KOPT-K1 (cell line): Measurements from ENCODE around the gene ZNF543.

Source experiments
- H3K27ac ChIP-seq: fragments of 200-600 bp; sonication (generic); 2 replicates; pipeline ENCODE4 v1.5.1; 2016; ENCODE audit warnings: antibody characterized with exemption, mild to moderate bottlenecking, low read depth, low read length; ENCODE audit not compliant: poor library complexity, severe bottlenecking
- H3K36me3 ChIP-seq: fragments of 200-600 bp; sonication (generic); 2 replicates; pipeline ENCODE4 v1.5.1; 2017; ENCODE audit warnings: antibody characterized with exemption, mild to moderate bottlenecking, low read length, moderate library complexity; ENCODE audit not compliant: insufficient read depth
- H3K9me3 ChIP-seq: fragments of 200-600 bp; sonication (generic); 2 replicates; pipeline ENCODE4 v1.5.1; 2017; ENCODE audit warnings: antibody characterized with exemption, low read length, mild to moderate bottlenecking; ENCODE audit not compliant: insufficient read depth, poor library complexity, severe bottlenecking

The ZNF543 gene

GRCh38 chr19:57302727-57303401 lies 17.4 kb upstream of the ZNF543 start:
- Histone ChIP-seq H3K9me3 (no peaks in the 10 kb centered on the region), H3K36me3 (peaks cover 72% of the 10 kb centered on the region), H3K27ac (no peak overlapping the region)

GRCh38 chr19:57305056-57305455 lies 15.2 kb upstream of the ZNF543 start:
- H3K36me3 ChIP-seq = peaks cover 53% of the 10 kb centered on the region
- no peak overlapping the region for H3K27ac ChIP-seq
- H3K9me3 ChIP-seq = no peaks in the 10 kb centered on the region

GRCh38 chr19:57308514-57308913 lies 11.8 kb upstream of the ZNF543 start:
- Histone ChIP-seq H3K36me3 (peaks cover 19% of the 10 kb centered on the region), H3K9me3 (no peaks in the 10 kb centered on the region), H3K27ac (no peak overlapping the region)

DNA sequence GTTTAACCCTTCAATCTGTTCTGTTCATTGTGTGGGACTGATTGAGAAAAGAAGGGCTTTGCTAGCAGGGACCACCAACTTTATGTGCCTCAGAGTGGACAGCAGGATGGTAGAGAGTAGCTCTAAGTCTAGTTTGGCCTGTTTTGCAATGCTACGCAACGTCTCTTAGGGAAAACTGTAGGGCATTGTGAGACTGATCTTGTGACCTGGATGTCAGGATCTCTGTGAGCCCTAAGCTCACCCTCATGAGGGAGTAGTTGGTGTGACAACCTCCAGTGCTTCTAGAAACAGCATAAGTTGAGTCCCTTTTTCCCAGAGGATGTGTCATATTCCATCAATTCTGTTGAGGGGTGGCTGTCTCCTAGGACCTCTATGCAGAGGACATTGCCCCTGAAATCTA lies 9.5 kb upstream of the ZNF543 start:
- H3K36me3 ChIP-seq = no peaks in the 10 kb centered on the region
- H3K27ac ChIP-seq = no peak overlapping the region
- no peaks in the 10 kb centered on the region for H3K9me3 ChIP-seq

- Histone ChIP-seq H3K36me3 (no peaks in the 10 kb centered on the region), H3K9me3 (no peaks in the 10 kb centered on the region), H3K27ac (no peak overlapping the region)
These were observed 6.1 kb upstream of the ZNF543 start for GRCh38 chr19:57314146-57314545.

DNA sequence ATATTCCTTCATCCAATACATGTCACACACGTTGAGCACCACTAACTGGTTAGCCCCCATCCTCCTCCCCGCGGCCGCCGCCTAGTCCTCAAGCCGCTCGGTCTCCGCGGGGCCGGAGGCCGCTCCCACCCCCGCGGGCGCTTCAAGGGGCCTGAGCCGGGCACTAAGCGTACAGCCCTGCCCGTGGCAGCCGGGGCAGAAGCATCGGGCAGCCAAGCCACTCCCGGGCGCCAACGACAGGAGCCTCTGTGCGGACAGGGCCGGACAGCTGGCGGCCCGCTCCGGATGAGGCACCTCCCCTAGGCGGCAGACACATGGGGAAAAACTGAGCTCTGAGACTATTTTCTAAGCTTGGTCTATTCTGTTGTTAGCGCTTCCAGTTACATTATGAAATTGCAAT lies 2.8 kb upstream of the ZNF543 start:
- Histone ChIP-seq H3K27ac (no peak overlapping the region), H3K9me3 (no peaks in the 10 kb centered on the region), H3K36me3 (0 out of 2 replicates have a peak, but pooled peaks cover 3% of the 10 kb centered on the region)

GRCh38 chr19:57319869-57320179 lies 448 bp upstream of the ZNF543 start:
- H3K27ac ChIP-seq = peak overlapping the region; percentile 81
- peaks cover 25% of the 10 kb centered on the region for H3K36me3 ChIP-seq

GRCh38 chr19:57321116-57321515 lies 844 bp downstream of the ZNF543 start:
- H3K27ac ChIP-seq = peak overlapping the region; percentile 81
- no peaks in the 10 kb centered on the region for H3K9me3 ChIP-seq
- H3K36me3 ChIP-seq = peaks cover 38% of the 10 kb centered on the region

More at GRCh38 chr19:57319869-57320179, 448 bp upstream of the ZNF543 start:
- no peaks in the 10 kb centered on the region for H3K9me3 ChIP-seq

DNA sequence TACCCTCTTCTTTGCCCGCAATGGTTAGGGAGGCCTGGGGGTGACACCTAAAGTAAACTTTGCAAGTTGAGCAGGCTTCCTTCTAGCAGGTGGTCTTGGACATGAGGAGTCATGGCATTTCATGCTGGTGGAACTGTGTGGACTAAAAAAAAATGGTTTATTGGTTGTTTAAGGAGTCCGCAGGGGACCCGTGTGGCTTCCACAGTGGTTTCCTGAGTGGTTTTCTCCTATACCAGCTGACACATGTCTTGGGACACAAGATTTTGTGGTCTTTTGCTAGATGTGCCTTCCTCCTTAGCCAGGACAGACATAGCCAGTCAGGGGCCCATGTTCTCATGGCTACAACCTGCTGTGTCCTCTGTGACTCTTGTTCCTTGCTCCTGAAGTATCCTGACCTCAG lies 1.5 kb downstream of the ZNF543 start:
- Histone ChIP-seq H3K27ac (peak overlapping the region; percentile 81), H3K9me3 (no peaks in the 10 kb centered on the region), H3K36me3 (peaks cover 44% of the 10 kb centered on the region)

GRCh38 chr19:57324992-57325391 lies 4.7 kb downstream of the ZNF543 start:
- H3K9me3 ChIP-seq = no peaks in the 10 kb centered on the region
- peaks cover 76% of the 10 kb centered on the region for H3K36me3 ChIP-seq
- H3K27ac ChIP-seq = no peak overlapping the region

GRCh38 chr19:57327993-57328392 lies 7.7 kb downstream of the ZNF543 start:
- Histone ChIP-seq H3K27ac (no peak overlapping the region), H3K36me3 (peaks cover 90% of the 10 kb centered on the region)

DNA sequence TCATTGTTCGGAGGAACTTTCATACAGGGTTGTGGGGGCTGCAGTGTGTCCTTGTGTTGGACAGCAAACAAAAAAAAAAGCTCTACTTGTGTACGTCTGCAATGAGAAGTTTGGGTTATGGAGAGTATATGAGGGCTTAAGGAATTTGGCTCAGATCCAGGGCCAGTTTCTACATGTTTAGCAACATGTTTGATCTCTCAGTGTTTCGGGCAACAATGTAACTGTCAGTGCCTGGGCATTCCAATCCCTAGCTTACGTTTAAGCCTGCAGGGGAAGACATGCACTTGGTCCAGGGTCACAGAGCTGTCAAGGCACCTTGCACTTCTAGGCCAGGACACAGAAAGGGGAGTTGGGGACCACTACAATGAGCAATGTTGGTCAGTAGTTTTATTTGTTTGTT lies 13.9 kb downstream of the ZNF543 start:
- Histone ChIP-seq H3K27ac (no peak overlapping the region), H3K36me3 (peaks cover 34% of the 10 kb centered on the region)

More at GRCh38 chr19:57327993-57328392, 7.7 kb downstream of the ZNF543 start:
- no peaks in the 10 kb centered on the region for H3K9me3 ChIP-seq

DNA sequence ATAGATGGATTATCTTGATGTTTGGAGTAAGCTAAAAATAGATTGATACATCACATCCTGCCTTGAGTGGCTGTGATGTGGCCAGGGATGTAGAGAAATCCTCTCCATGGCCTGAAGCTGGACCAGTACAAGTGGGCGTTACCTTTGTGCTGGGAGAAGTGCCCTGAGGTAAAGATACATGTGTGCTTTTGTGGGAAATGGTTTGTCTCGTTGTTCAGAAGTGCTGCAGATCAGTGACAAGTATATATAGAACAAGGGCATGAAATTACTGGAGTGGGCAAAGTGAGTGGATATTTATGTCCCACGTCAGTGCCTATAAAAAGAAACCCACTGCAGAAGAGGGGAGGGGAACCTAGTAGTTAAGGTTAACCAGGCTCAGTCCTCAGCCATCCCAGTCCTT lies 18.6 kb downstream of the ZNF543 start:
- peaks cover 1% of the 10 kb centered on the region; the same call in 1 of the 2 replicates for H3K36me3 ChIP-seq
- no peaks in the 10 kb centered on the region for H3K9me3 ChIP-seq
- H3K27ac ChIP-seq = no peak overlapping the region

More for the DNA sequence above, 13.9 kb downstream of the ZNF543 start:
- H3K9me3 ChIP-seq = no peaks in the 10 kb centered on the region

GRCh38 chr19:57342582-57342981 lies 22.3 kb downstream of the ZNF543 start:
- no peaks in the 10 kb centered on the region for H3K9me3 ChIP-seq
- no peak overlapping the region for H3K27ac ChIP-seq
- H3K36me3 ChIP-seq = no peaks in the 10 kb centered on the region

- H3K9me3 ChIP-seq = no peaks in the 10 kb centered on the region
- H3K27ac ChIP-seq = no peak overlapping the region
- H3K36me3 ChIP-seq = peaks cover 4% of the 10 kb centered on the region; the same call in 1 of the 2 replicates
These were observed 27.9 kb downstream of the ZNF543 start for GRCh38 chr19:57348136-57348535.
